ENCODE measurements around the gene GDPD3. TPM values are rescaled to one million over a fixed set of nuclear protein-coding genes. Genes with fewer than 3 reads are reported as not detected.
A peak's percentile ranks its signal among the peaks of the same experiment; 100 is the strongest.

Gene GDPD3
- total and polyA plus RNA-seq, 2 experiments from 2014 or later = 0.94 to 1.4 TPM

GRCh38 chr16:30067584-30067916, 45.8 kb downstream of the GDPD3 start:
- Mint-ChIP-seq H3K9me3 (no peaks in the 10 kb centered on the region), H3K27me3 (ENCODE audit: insufficient read depth, low read depth, poor library complexity) (peaks cover 23% of the 10 kb centered on the region), H3K4me1 (peaks cover 18% of the 10 kb centered on the region), H3K27ac (no peak overlapping the region; the same call in 1 of the 2 replicates), H3K4me3 (peak overlapping the region; percentile 96), H3K36me3 (ENCODE audit: low read depth) (peaks cover 62% of the 10 kb centered on the region)
- Histone ChIP-seq H3K9me2 (ENCODE audit: insufficient read depth) (no peaks in the 10 kb centered on the region), H3K36me3 (ENCODE audit: insufficient read depth) (peaks cover 33% of the 10 kb centered on the region), H3K4me2 (peak overlapping the region; percentile 99; the same call in 1 of the 2 replicates), H4K20me1 (replicated peaks; ENCODE audit: insufficient read depth) (peaks cover 42% of the 10 kb centered on the region), H3K4me1 (ENCODE audit: insufficient read depth) (peaks cover 11% of the 10 kb centered on the region), H3K4me3 (peak overlapping the region; percentile 97; the same call in 1 of the 2 replicates), H3K27ac (ENCODE audit: low read depth) (peak overlapping the region; percentile 55; the same call in 1 of the 2 replicates), H2AFZ (no peak overlapping the region), H3K27me3 (ENCODE audit: insufficient read depth) (no peaks in the 10 kb centered on the region), H3F3A (replicated peaks; ENCODE audit: low read depth) (peaks cover 68% of the 10 kb centered on the region), H3K79me2 (replicated peaks; ENCODE audit: insufficient read depth) (peaks cover 36% of the 10 kb centered on the region)
- TF ChIP-seq CTCF (conservative IDR thresholded peaks at IDR 0.05; ENCODE audit: low read depth in 2 of 2) (no peak), ZNF331 (CRISPR knock-in tag; IDR thresholded peaks at IDR 0.05; ENCODE audit: low read depth) (no peak), CREB1 (CRISPR knock-in tag; IDR thresholded peaks at IDR 0.05; ENCODE audit: low read depth) (no peak), JUNB (IDR thresholded peaks at IDR 0.05; ENCODE audit: unreplicated experiment) (no peak), REST (IDR thresholded peaks at IDR 0.05; ENCODE audit: unreplicated experiment) (no peak), EZH2 (IDR thresholded peaks at IDR 0.05; ENCODE audit: low read depth, unreplicated experiment) (no peak)
- DNase-seq (ENCODE audit: low spot score) = no peak
- no peak for ATAC-seq

GRCh38 chr16:30066761-30067583, 46.4 kb downstream of the GDPD3 start:
- Histone ChIP-seq H3K9me2 (ENCODE audit: insufficient read depth) (no peaks in the 10 kb centered on the region), H3F3A (replicated peaks; ENCODE audit: low read depth) (peaks cover 63% of the 10 kb centered on the region), H3K27ac (ENCODE audit: low read depth) (peak overlapping the region; percentile 86), H3K4me2 (peak overlapping the region; percentile 99), H3K36me3 (ENCODE audit: insufficient read depth) (peaks cover 31% of the 10 kb centered on the region), H2AFZ (no peak overlapping the region), H3K27me3 (ENCODE audit: insufficient read depth) (no peaks in the 10 kb centered on the region), H4K20me1 (replicated peaks; ENCODE audit: insufficient read depth) (peaks cover 39% of the 10 kb centered on the region), H3K4me1 (ENCODE audit: insufficient read depth) (peaks cover 11% of the 10 kb centered on the region), H3K4me3 (peak overlapping the region; percentile 97), H3K79me2 (replicated peaks; ENCODE audit: insufficient read depth) (peaks cover 36% of the 10 kb centered on the region)
- Mint-ChIP-seq H3K27me3 (ENCODE audit: insufficient read depth, low read depth, poor library complexity) (peaks cover 21% of the 10 kb centered on the region), H3K4me1 (peaks cover 18% of the 10 kb centered on the region), H3K9me3 (no peaks in the 10 kb centered on the region), H3K4me3 (peak overlapping the region; percentile 96), H3K27ac (peak overlapping the region; percentile 98), H3K36me3 (ENCODE audit: low read depth) (peaks cover 59% of the 10 kb centered on the region)
- no peak for DNase-seq (ENCODE audit: low spot score)
- no peak for ATAC-seq
- TF ChIP-seq STAT1 (IDR thresholded peaks at IDR 0.05; ENCODE audit: unreplicated experiment) (no peak), CTCF (conservative IDR thresholded peaks at IDR 0.05; ENCODE audit: low read depth in 2 of 2) (no peak), REST (IDR thresholded peaks at IDR 0.05; ENCODE audit: unreplicated experiment) (no peak), EZH2phosphoT487 (IDR thresholded peaks at IDR 0.05; ENCODE audit: unreplicated experiment) (no peak), ETS1 (IDR thresholded peaks at IDR 0.05) (no peak), JUNB (IDR thresholded peaks at IDR 0.05; ENCODE audit: unreplicated experiment) (no peak), ZNF114 (CRISPR knock-in tag; IDR thresholded peaks at IDR 0.05) (no peak)
